ENCODE measurements around the gene KCNH6.

DNA sequence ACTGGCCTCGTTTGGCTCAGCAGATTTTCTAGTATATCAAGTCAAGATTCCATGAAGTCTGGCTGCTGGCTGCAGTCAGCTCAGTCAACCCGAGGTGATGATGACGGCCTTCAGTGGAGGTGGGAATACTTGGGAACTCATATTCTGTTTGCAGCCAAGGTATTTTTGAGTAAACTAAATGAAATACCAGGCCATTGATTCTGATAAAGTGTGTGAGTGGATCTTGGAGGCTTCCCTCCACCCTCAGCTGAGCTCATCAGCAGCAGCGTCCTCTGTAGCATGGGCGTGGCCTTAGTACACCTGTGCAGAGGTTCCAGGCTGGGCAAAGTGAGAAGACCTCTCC lies 55.6 kb downstream of the KCNH6 start:
- TF ChIP-seq, protein P1, sequence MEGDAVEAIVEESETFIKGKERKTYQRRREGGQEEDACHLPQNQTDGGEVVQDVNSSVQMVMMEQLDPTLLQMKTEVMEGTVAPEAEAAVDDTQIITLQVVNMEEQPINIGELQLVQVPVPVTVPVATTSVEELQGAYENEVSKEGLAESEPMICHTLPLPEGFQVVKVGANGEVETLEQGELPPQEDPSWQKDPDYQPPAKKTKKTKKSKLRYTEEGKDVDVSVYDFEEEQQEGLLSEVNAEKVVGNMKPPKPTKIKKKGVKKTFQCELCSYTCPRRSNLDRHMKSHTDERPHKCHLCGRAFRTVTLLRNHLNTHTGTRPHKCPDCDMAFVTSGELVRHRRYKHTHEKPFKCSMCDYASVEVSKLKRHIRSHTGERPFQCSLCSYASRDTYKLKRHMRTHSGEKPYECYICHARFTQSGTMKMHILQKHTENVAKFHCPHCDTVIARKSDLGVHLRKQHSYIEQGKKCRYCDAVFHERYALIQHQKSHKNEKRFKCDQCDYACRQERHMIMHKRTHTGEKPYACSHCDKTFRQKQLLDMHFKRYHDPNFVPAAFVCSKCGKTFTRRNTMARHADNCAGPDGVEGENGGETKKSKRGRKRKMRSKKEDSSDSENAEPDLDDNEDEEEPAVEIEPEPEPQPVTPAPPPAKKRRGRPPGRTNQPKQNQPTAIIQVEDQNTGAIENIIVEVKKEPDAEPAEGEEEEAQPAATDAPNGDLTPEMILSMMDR (conservative IDR thresholded peaks at IDR 0.05; ENCODE audit: low read depth, low read length): no peak
- no peak for TF ChIP-seq EZH2 (IDR thresholded peaks at IDR 0.05; ENCODE audit: borderline replicate concordance, low read depth, low read length, poor library complexity, severe bottlenecking)

All from A673 (cell line).